IMR-90 (cell line): ENCODE results near the gene SOX6. TPM values are rescaled to one million over a fixed set of nuclear protein-coding genes. Genes with fewer than 3 reads are reported as not detected.

Source experiments
- ATAC-seq: fragments of 200-7000 bp; cut with Tn5 transposase; 2 replicates; pipeline ENCODE4 v1.9.1; 2020; ENCODE audit warnings: low read depth, mild to moderate bottlenecking, moderate library complexity
- BruUV-seq: library from RNA; stranded (reverse); fragments of 400-500 nt; replicated peaks from 2 replicates; lab custom pipeline; 2021; lab: Mats Ljungman, UMichigan
- CTCF ChIA-PET: fragments of 300-600 bp; formaldehyde crosslinking; extraction: SDS; loops from one replicate; lab custom pipeline; 2021; ENCODE audit warnings: antibody characterized with exemption; lab: Yijun Ruan, JAX
- POLR2A ChIA-PET: fragments of 300-600 bp; sonication (Branson Sonifier 250); formaldehyde crosslinking; loops from one replicate; lab custom pipeline; 2022; ENCODE audit warnings: antibody characterized with exemption; ENCODE audit not compliant: unreplicated experiment; lab: Charles Lee
- DNase-seq: peaks from one replicate; pipeline ENCODE4 v3.0.0; 2013
- H2AFZ ChIP-seq: replicated peaks from 2 replicates; pipeline ENCODE3; 2013; ENCODE audit warnings: low read length, mild to moderate bottlenecking; ENCODE audit not compliant: poor library complexity
- H2AK5ac ChIP-seq: 2 replicates; pipeline ENCODE4 v1.6.1; 2013; ENCODE audit warnings: low read depth, low read length, inconsistent platforms
- H2AK9ac ChIP-seq: replicated peaks from 2 replicates; pipeline ENCODE3; 2013; ENCODE audit warnings: mild to moderate bottlenecking, low read depth, low read length, moderate library complexity; ENCODE audit not compliant: poor library complexity
- H2BK120ac ChIP-seq: 2 replicates; pipeline ENCODE4 v1.6.1; 2013; ENCODE audit warnings: low read depth, low read length, inconsistent platforms
- H2BK15ac ChIP-seq: 3 replicates; pipeline ENCODE4 v1.6.1; 2013; ENCODE audit warnings: low read depth, low read length, inconsistent platforms
- H2BK20ac ChIP-seq: 2 replicates; pipeline ENCODE4 v1.6.1; 2013; ENCODE audit warnings: low read depth, mild to moderate bottlenecking, inconsistent platforms, low read length, moderate library complexity
- H2BK5ac ChIP-seq: 2 replicates; pipeline ENCODE4 v1.6.1; 2013; ENCODE audit warnings: mild to moderate bottlenecking, low read depth, low read length, inconsistent platforms; ENCODE audit not compliant: poor library complexity, severe bottlenecking
- H3K14ac ChIP-seq: replicated peaks from 2 replicates; pipeline ENCODE4 v1.6.1; 2013; ENCODE audit warnings: low read depth, low read length, inconsistent platforms
- H3K18ac ChIP-seq: 2 replicates; pipeline ENCODE4 v1.6.1; 2013; ENCODE audit warnings: low read depth, low read length, control low read depth
- H3K23ac ChIP-seq: 2 replicates; pipeline ENCODE4 v1.6.1; 2013; ENCODE audit warnings: low read depth, low read length, inconsistent platforms
- H3K27ac ChIP-seq: 2 replicates; pipeline ENCODE4 v1.5.1; 2013; ENCODE audit warnings: mild to moderate bottlenecking, control low read depth, low read length; ENCODE audit not compliant: insufficient read depth
- H3K27me3 ChIP-seq: 2 replicates; pipeline ENCODE4 v1.6.1; 2013; ENCODE audit warnings: low read length; ENCODE audit not compliant: control insufficient read depth, insufficient read depth
- H3K36me3 ChIP-seq: 2 replicates; pipeline ENCODE4 v1.6.1; 2013; ENCODE audit warnings: low read length, mixed read lengths; ENCODE audit not compliant: control insufficient read depth, insufficient read depth
- H3K4ac ChIP-seq: 2 replicates; pipeline ENCODE4 v1.6.1; 2013; ENCODE audit warnings: low read depth, low read length, inconsistent platforms
- H3K4me1 ChIP-seq: 2 replicates; pipeline ENCODE4 v1.6.1; 2013; ENCODE audit warnings: low read length, mixed read lengths; ENCODE audit not compliant: control insufficient read depth, insufficient read depth
- H3K4me2 ChIP-seq: 2 replicates; pipeline ENCODE4 v1.6.1; 2013; ENCODE audit warnings: low read depth, mild to moderate bottlenecking, control low read depth, low read length, moderate library complexity
- H3K4me3 ChIP-seq: 2 replicates; pipeline ENCODE4 v1.5.1; 2013; ENCODE audit warnings: low read depth, mild to moderate bottlenecking, control low read depth, low read length, moderate library complexity; ENCODE audit not compliant: insufficient read depth
- H3K56ac ChIP-seq: 2 replicates; pipeline ENCODE4 v1.6.1; 2013; ENCODE audit warnings: low read length, inconsistent platforms; ENCODE audit not compliant: insufficient read depth; ENCODE audit errors: extremely low read depth
- H3K79me1 ChIP-seq, 2 experiments: 2 replicates each; pipeline ENCODE4 v1.6.1; 2013; ENCODE audit warnings: low read length in 2 of 2, inconsistent platforms in 1 of 2, low read depth in 1 of 2
- H3K9ac ChIP-seq: 2 replicates; pipeline ENCODE4 v1.6.1; 2013; ENCODE audit warnings: low read depth, low read length, control low read depth
- H3K9me1 ChIP-seq: 2 replicates; pipeline ENCODE4 v1.6.1; 2013; ENCODE audit warnings: low read length, inconsistent platforms; ENCODE audit not compliant: insufficient read depth
- H3K9me3 ChIP-seq: 2 replicates; pipeline ENCODE4 v1.6.1; 2013; ENCODE audit warnings: low read length; ENCODE audit not compliant: control insufficient read depth, insufficient read depth
- H4K20me1 ChIP-seq: 2 replicates; pipeline ENCODE4 v1.6.1; 2013; ENCODE audit warnings: low read length, inconsistent platforms; ENCODE audit not compliant: insufficient read depth
- H4K5ac ChIP-seq: 2 replicates; pipeline ENCODE4 v1.6.1; 2013; ENCODE audit warnings: mild to moderate bottlenecking, low read depth, low read length, control low read depth
- H4K8ac ChIP-seq, 2 experiments: 2 replicates each; pipeline ENCODE4 v1.6.1; 2013; ENCODE audit warnings: low read depth in 2 of 2, low read length in 2 of 2, control low read depth in 1 of 2, inconsistent platforms in 1 of 2
- H4K91ac ChIP-seq: 2 replicates; pipeline ENCODE4 v1.6.1; 2013; ENCODE audit warnings: low read depth, low read length, inconsistent platforms; ENCODE audit not compliant: insufficient read depth
- BHLHE40 ChIP-seq: fragments of 150-350 bp; IDR thresholded peaks from 2 replicates; pipeline ENCODE4 v1.6.1; 2016; ENCODE audit warnings: mild to moderate bottlenecking, low read depth, low read length
- CEBPB ChIP-seq: IDR thresholded peaks from 2 replicates; pipeline ENCODE4 v1.6.1; 2012; ENCODE audit warnings: low read depth, low read length, improper control_type of control experiment
- CHD1 ChIP-seq: IDR thresholded peaks from 2 replicates; pipeline ENCODE4 v1.6.1; 2012; ENCODE audit warnings: low read depth, low read length, improper control_type of control experiment
- CTCF ChIP-seq: conservative IDR thresholded peaks from 2 replicates; pipeline ENCODE4 v1.5.1; 2012; ENCODE audit warnings: mild to moderate bottlenecking, low read depth, low read length, improper control_type of control experiment
- ELK1 ChIP-seq: fragments of 150-350 bp; IDR thresholded peaks from 2 replicates; pipeline ENCODE4 v1.6.1; 2016; ENCODE audit warnings: low read depth, mild to moderate bottlenecking, low read length, moderate library complexity, borderline replicate concordance
- FOS ChIP-seq: fragments of 150-350 bp; IDR thresholded peaks from 2 replicates; pipeline ENCODE4 v1.6.1; 2016; ENCODE audit warnings: low read depth, low read length
- MAFK ChIP-seq: IDR thresholded peaks from 2 replicates; pipeline ENCODE4 v1.6.1; 2012; ENCODE audit warnings: low read depth, low read length, improper control_type of control experiment
- MAZ ChIP-seq: IDR thresholded peaks from 2 replicates; pipeline ENCODE4 v1.6.1; 2012; ENCODE audit warnings: low read depth, mild to moderate bottlenecking, low read length, improper control_type of control experiment, moderate library complexity, borderline replicate concordance
- MXI1 ChIP-seq: IDR thresholded peaks from 2 replicates; pipeline ENCODE4 v1.6.1; 2012; ENCODE audit warnings: low read depth, mild to moderate bottlenecking, low read length, moderate library complexity, borderline replicate concordance
- NFE2L2 ChIP-seq: fragments of 150-350 bp; IDR thresholded peaks from 2 replicates; pipeline ENCODE4 v1.6.1; 2016; ENCODE audit warnings: low read depth, mild to moderate bottlenecking, low read length
- POLR2A ChIP-seq: IDR thresholded peaks from 2 replicates; pipeline ENCODE4 v1.6.1; 2012; ENCODE audit warnings: mild to moderate bottlenecking, low read depth, low read length
- RAD21 ChIP-seq: IDR thresholded peaks from 2 replicates; pipeline ENCODE4 v1.6.1; 2012; ENCODE audit warnings: low read length, improper control_type of control experiment
- RCOR1 ChIP-seq: IDR thresholded peaks from 2 replicates; pipeline ENCODE4 v1.6.1; 2012; ENCODE audit warnings: mild to moderate bottlenecking, low read length, improper control_type of control experiment; ENCODE audit not compliant: insufficient replicate concordance
- RFX5 ChIP-seq: IDR thresholded peaks from 2 replicates; pipeline ENCODE4 v1.8.0; 2012; ENCODE audit warnings: low read depth, mild to moderate bottlenecking, low read length, moderate library complexity
- SMC3 ChIP-seq: fragments of 150-350 bp; IDR thresholded peaks from 2 replicates; pipeline ENCODE4 v1.6.1; 2016; ENCODE audit warnings: low read depth, mild to moderate bottlenecking, antibody characterized with exemption, low read length, moderate library complexity
- USF2 ChIP-seq: fragments of 150-350 bp; IDR thresholded peaks from 2 replicates; pipeline ENCODE4 v1.6.1; 2017; ENCODE audit warnings: mild to moderate bottlenecking, antibody characterized with exemption, low read length, low read depth
- WGBS, 2 experiments: methylation state at CpG; one replicate each; pipeline versions ENCODE4 v1.1.5 to v1.1.7; 2013; ENCODE audit warnings: missing lambda C conversion rate in 2 of 2; ENCODE audit not compliant: insufficient read length in 1 of 2; ENCODE audit errors: extremely low coverage in 2 of 2; 5-methylcytosine and 5-hydroxymethylcytosine counted together
- dilution Hi-C: fragments of 300-500 bp; cut with HindIII; formaldehyde crosslinking; loops from one replicate; pipeline ENCODE4 v1.14.3; 2018; ENCODE audit warnings: low sequenced_read_pairs; ENCODE audit not compliant: unreplicated experiment
- in situ Hi-C: fragments of 300-500 bp; cut with MboI; formaldehyde crosslinking; loops from 3 replicates; pipeline ENCODE4 v1.14.3; 2019; ENCODE audit warnings: low sequenced_read_pairs, inconsistent platforms, mixed read lengths
- intact Hi-C: fragments of 100-400 bp; cut with micrococcal nuclease; formaldehyde crosslinking; loops from 2 replicates; pipeline ENCODE4 v1.10.0; 2022
- polyA plus RNA-seq, 3 experiments: library from polyadenylated mRNA; depleted of rRNA; stranded (reverse); fragments of >200 nt; gene quantifications; 2 replicates each; pipeline ENCODE4 v1.2.3, GENCODE V29; 2012; ENCODE audit warnings: low replicate concordance in 1 of 3
- total RNA-seq: library from RNA; depleted of rRNA; stranded (reverse); fragments of >200 nt; gene quantifications from 2 replicates; pipeline ENCODE4 v1.2.3, GENCODE V29; 2012

The SOX6 gene
- total and polyA plus RNA-seq, 2 of the 4 experiments (the other 2 are of a cell fraction) = 1.7 to 7.7 TPM

GRCh38 chr11:16278979-16279378 lies 77.4 kb downstream of the SOX6 start:
- Histone ChIP-seq H3K36me3 (no peaks in the 10 kb centered on the region), H3K4ac (no peak overlapping the region), H2BK15ac (no peak overlapping the region), H3K79me1 (no peaks in the 10 kb centered on the region), H2AFZ (no peak overlapping the region), H2BK5ac (no peak overlapping the region), H2BK20ac (no peak overlapping the region), H2BK120ac (no peak overlapping the region), H3K14ac (no peak overlapping the region), H3K56ac (no peak overlapping the region), H3K23ac (no peak overlapping the region), H3K18ac (no peak overlapping the region), H3K4me2 (no peak overlapping the region), H4K8ac (no peak overlapping the region), H3K4me1 (no peaks in the 10 kb centered on the region), H4K20me1 (no peaks in the 10 kb centered on the region), H3K9ac (no peak overlapping the region), H2AK5ac (no peak overlapping the region), H3K27ac (no peak overlapping the region), H4K5ac (no peak overlapping the region), H3K4me3 (no peak overlapping the region), H3K27me3 (no peaks in the 10 kb centered on the region), H2AK9ac (no peak overlapping the region), H3K9me1 (peaks cover 3% of the 10 kb centered on the region; the same call in 1 of the 2 replicates), H4K91ac (no peak overlapping the region), H3K9me3 (no peaks in the 10 kb centered on the region)
- no peak for DNase-seq
- in situ Hi-C loops (no loop called here), dilution Hi-C loops (no loop called here), intact Hi-C loops (no loop called here)
- no CpG with 5 or more reads among the region's 1 CpG for WGBS, 2 experiments
- CTCF ChIA-PET = no interaction called here
- POLR2A ChIA-PET = no interaction called here
- TF ChIP-seq ELK1 (no peak), MAFK (no peak), RFX5 (no peak), NFE2L2 (no peak), MAZ (no peak), SMC3 (no peak), RAD21 (no peak), MXI1 (no peak), RCOR1 (no peak), POLR2A (no peak), BHLHE40 (no peak), CTCF (no peak), USF2 (no peak), FOS (no peak), CEBPB (no peak), CHD1 (no peak)
- no TSS peak for BruUV-seq
- ATAC-seq = no peak
